Immature natural killer cell (primary cell): Measurements from ENCODE around the gene HAUS1. TPM values are rescaled to one million over a fixed set of nuclear protein-coding genes. Genes with fewer than 3 reads are reported as not detected.
"Not testable (repeated sequence)": the region's sequence is repeated elsewhere in the genome, so short reads cannot be mapped to it uniquely, and the experiment has no call there.

Experiments
- DNase-seq, 3 donors: peaks; one replicate each; pipeline ENCODE4 v3.0.0; 2022; ENCODE audit warnings: mixed read lengths in 1 of 3
- H3K27ac Mint-ChIP-seq, 6 donors: one replicate each; pipeline ENCODE4 v1.8.0; 2020; ENCODE audit warnings: mixed read lengths in 6 of 6, mild to moderate bottlenecking in 5 of 6, inconsistent platforms in 4 of 6, moderate library complexity in 3 of 6
- H3K27me3 Mint-ChIP-seq, 3 donors: one replicate each; pipeline ENCODE4 v1.8.0; 2020 to 2021; ENCODE audit warnings: low read depth in 3 of 3, mild to moderate bottlenecking in 3 of 3, mixed read lengths in 3 of 3, moderate library complexity in 3 of 3, inconsistent platforms in 1 of 3
- H3K36me3 Mint-ChIP-seq, 3 donors: one replicate each; pipeline ENCODE4 v1.8.0; 2020; ENCODE audit warnings: mixed read lengths in 3 of 3, inconsistent platforms in 2 of 3, mild to moderate bottlenecking in 2 of 3
- H3K4me1 Mint-ChIP-seq, 2 donors: one replicate each; pipeline ENCODE4 v1.8.0; 2020; ENCODE audit warnings: inconsistent platforms in 2 of 2, mild to moderate bottlenecking in 2 of 2, mixed read lengths in 2 of 2, moderate library complexity in 1 of 2
- H3K4me3 Mint-ChIP-seq, 5 donors: one replicate each; pipeline ENCODE4 v1.8.0; 2020; ENCODE audit warnings: mild to moderate bottlenecking in 5 of 5, mixed read lengths in 5 of 5, inconsistent platforms in 3 of 5, moderate library complexity in 3 of 5
- H3K9me3 Mint-ChIP-seq, 6 donors: one replicate each; pipeline ENCODE4 v1.8.0; 2020; ENCODE audit warnings: mild to moderate bottlenecking in 6 of 6, mixed read lengths in 6 of 6, inconsistent platforms in 4 of 6, moderate library complexity in 3 of 6
- polyA plus RNA-seq, 3 donors: library from polyadenylated mRNA; unstranded; fragments of 300-500 nt; fragmentation: Illumina TruSeq; gene quantifications; one replicate each; pipeline ENCODE4 v1.2.3, GENCODE V29; 2021

HAUS1 gene
- polyA plus RNA-seq, 3 donors from 2014 or later, result 33.3 to 54.1 (median 44.3) TPM

- Mint-ChIP-seq H3K27me3 (peaks cover 0 to under 1% (median 0%) of the 10 kb centered on the region in 3 donors), H3K4me3 (peak within 1 kb of the TSS; percentile 84 to 90 (median 86)), H3K27ac (peak within 1 kb of the TSS; percentile 64 to 89 (median 76)), H3K9me3 (no peaks in the 10 kb centered on the region), H3K4me1 (peaks cover 55% of the 10 kb centered on the region in 2 donors), H3K36me3 (no peaks in the 10 kb centered on the region)
- peak; percentile 66 to 73 (median 70) for DNase-seq
These were observed 32.4 kb upstream of the HAUS1 start, which contains the start of gene PSTPIP2 for GRCh38 chr18:46071653-46072375. TSS of gene PSTPIP2 (minus strand) at chr18:46072260. CDS start at chr18:46072188, 72 bp downstream.

GRCh38 chr18:46072376-46072867, 31.8 kb upstream of the HAUS1 start:
- Mint-ChIP-seq H3K4me3 (peak overlapping the region; percentile 78 to 90 (median 86)), H3K9me3 (no peaks in the 10 kb centered on the region), H3K36me3 (no peaks in the 10 kb centered on the region), H3K27ac (peak overlapping the region in 4 of 6 donors; percentile 64 to 76 (median 76)), H3K27me3 (no peaks in the 10 kb centered on the region), H3K4me1 (peaks cover 53 to 54% of the 10 kb centered on the region in 2 donors)
- no peak for DNase-seq

GRCh38 chr18:46072959-46073358, 31.2 kb upstream of the HAUS1 start:
- Mint-ChIP-seq H3K4me1 (peaks cover 49% of the 10 kb centered on the region in 2 donors), H3K36me3 (no peaks in the 10 kb centered on the region), H3K9me3 (no peaks in the 10 kb centered on the region), H3K27ac (peak overlapping the region in 4 of 6 donors; percentile 12 to 76 (median 70)), H3K27me3 (no peaks in the 10 kb centered on the region), H3K4me3 (peak overlapping the region; percentile 76 to 90 (median 85))
- no peak for DNase-seq

- H3K27ac Mint-ChIP-seq, result peak overlapping the region in 4 of 6 donors; percentile 8 to 64 (median 20)
- no peaks in the 10 kb centered on the region for H3K27me3 Mint-ChIP-seq
- H3K4me1 Mint-ChIP-seq, result peaks cover 44 to 46% of the 10 kb centered on the region in 2 donors
- no peaks in the 10 kb centered on the region for H3K9me3 Mint-ChIP-seq
- H3K4me3 Mint-ChIP-seq, result peak overlapping the region; percentile 27 to 90 (median 85)
- no peaks in the 10 kb centered on the region for H3K36me3 Mint-ChIP-seq
- peak; percentile 64 to 72 (median 68) for DNase-seq
These were observed 30.5 kb upstream of the HAUS1 start for GRCh38 chr18:46073474-46074331.

- H3K27ac Mint-ChIP-seq, result no peak overlapping the region
- no peaks in the 10 kb centered on the region for H3K9me3 Mint-ChIP-seq
- DNase-seq, result no peak
- H3K4me3 Mint-ChIP-seq, result no peak overlapping the region
- peaks cover 0 to 7% of the 10 kb centered on the region in 2 donors for H3K4me1 Mint-ChIP-seq
- H3K27me3 Mint-ChIP-seq, result peaks cover 0 to 1% (median 0%) of the 10 kb centered on the region in 3 donors
- peaks cover 7 to 28% (median 15%) of the 10 kb centered on the region in 3 donors for H3K36me3 Mint-ChIP-seq
These were observed 24.8 kb upstream of the HAUS1 start for GRCh38 chr18:46079336-46079735.

GRCh38 chr18:46080156-46080555, 24.0 kb upstream of the HAUS1 start:
- Mint-ChIP-seq H3K27ac (peak overlapping the region; percentile 14 to 76 (median 40)), H3K9me3 (no peaks in the 10 kb centered on the region)
- DNase-seq, result no peak

GRCh38 chr18:46084431-46084830, 19.8 kb upstream of the HAUS1 start:
- Mint-ChIP-seq H3K4me1 (peaks cover 0 to 12% of the 10 kb centered on the region in 2 donors), H3K27me3 (peaks cover 0 to 2% (median 0%) of the 10 kb centered on the region in 3 donors), H3K9me3 (peaks cover 0 to 1% (median 0%) of the 10 kb centered on the region in 6 donors), H3K36me3 (peaks cover 34 to 65% (median 50%) of the 10 kb centered on the region in 3 donors), H3K4me3 (no peak overlapping the region), H3K27ac (peak overlapping the region in 2 of 6 donors; percentile 23 to 53)
- DNase-seq, result no peak

More at GRCh38 chr18:46080156-46080555, 24.0 kb upstream of the HAUS1 start:
- peaks cover 0 to 7% of the 10 kb centered on the region in 2 donors for H3K4me1 Mint-ChIP-seq
- peaks cover 12 to 35% (median 20%) of the 10 kb centered on the region in 3 donors for H3K36me3 Mint-ChIP-seq
- H3K27me3 Mint-ChIP-seq, result peaks cover 0 to 1% (median 0%) of the 10 kb centered on the region in 3 donors
- no peak overlapping the region for H3K4me3 Mint-ChIP-seq

- H3K36me3 Mint-ChIP-seq, result peaks cover 50 to 66% (median 61%) of the 10 kb centered on the region in 3 donors
- not testable (repeated sequence) for H3K9me3 Mint-ChIP-seq, DNase-seq, H3K27ac Mint-ChIP-seq, H3K27me3 Mint-ChIP-seq, H3K4me3 Mint-ChIP-seq
- H3K4me1 Mint-ChIP-seq, result peaks cover 10 to 38% of the 10 kb centered on the region in 2 donors
These were observed 15.7 kb upstream of the HAUS1 start for GRCh38 chr18:46088501-46088900.

GRCh38 chr18:46095532-46095931, 8.7 kb upstream of the HAUS1 start:
- Mint-ChIP-seq H3K4me1 (peaks cover 42 to 62% of the 10 kb centered on the region in 2 donors), H3K4me3 (peak overlapping the region in 3 of 5 donors; percentile 21 to 77 (median 30)), H3K36me3 (peaks cover 11 to 19% (median 12%) of the 10 kb centered on the region in 3 donors), H3K27me3 (peaks cover 2 to 15% (median 4%) of the 10 kb centered on the region in 3 donors), H3K9me3 (no peaks in the 10 kb centered on the region), H3K27ac (peak overlapping the region in 2 of 6 donors; percentile 35 to 73)
- DNase-seq, result no peak

- H3K27me3 Mint-ChIP-seq, result peaks cover 2 to 15% (median 7%) of the 10 kb centered on the region in 3 donors
- peak overlapping the region; percentile 95 to 99 (median 98) for H3K4me3 Mint-ChIP-seq
- peak overlapping the region; percentile 95 to 99 (median 98) for H3K27ac Mint-ChIP-seq
- peaks cover under 1 to 9% (median under 1%) of the 10 kb centered on the region in 3 donors for H3K36me3 Mint-ChIP-seq
- H3K4me1 Mint-ChIP-seq, result peaks cover 37 to 50% of the 10 kb centered on the region in 2 donors
- H3K9me3 Mint-ChIP-seq, result no peaks in the 10 kb centered on the region
- peak in 2 of 3 donors; percentile 8 to 12 for DNase-seq
These were observed 7.4 kb upstream of the HAUS1 start for GRCh38 chr18:46096651-46097300.

- peak overlapping the region; percentile 95 to 99 (median 98) for H3K4me3 Mint-ChIP-seq
These were observed 6.8 kb upstream of the HAUS1 start for GRCh38 chr18:46097431-46097800.

GRCh38 chr18:46097801-46098615, 6.2 kb upstream of the HAUS1 start, which contains the start of gene ATP5F1A:
TSS of gene ATP5F1A (minus strand) at chr18:46098296. CDS start at chr18:46098231, 65 bp downstream.
- Mint-ChIP-seq H3K27ac (peak within 1 kb of the TSS; percentile 95 to 99 (median 98)), H3K9me3 (no peaks in the 10 kb centered on the region), H3K36me3 (peaks cover 0 to 9% (median 0%) of the 10 kb centered on the region in 3 donors), H3K27me3 (peaks cover 2 to 15% (median 7%) of the 10 kb centered on the region in 3 donors), H3K4me3 (peak within 1 kb of the TSS; percentile 95 to 99 (median 98)), H3K4me1 (peaks cover 35 to 41% of the 10 kb centered on the region in 2 donors)
- peak; percentile 86 to 88 (median 88) for DNase-seq

More at GRCh38 chr18:46097431-46097800, 6.8 kb upstream of the HAUS1 start:
- no peaks in the 10 kb centered on the region for H3K9me3 Mint-ChIP-seq
- peaks cover 2 to 15% (median 7%) of the 10 kb centered on the region in 3 donors for H3K27me3 Mint-ChIP-seq
- peaks cover 0 to 9% (median 0%) of the 10 kb centered on the region in 3 donors for H3K36me3 Mint-ChIP-seq
- H3K4me1 Mint-ChIP-seq, result peaks cover 35 to 45% of the 10 kb centered on the region in 2 donors
- peak in 1 of 3 donors; percentile 25 for DNase-seq
- H3K27ac Mint-ChIP-seq, result peak overlapping the region; percentile 95 to 99 (median 98)
